Suprapubic skin (tissue), 4 donors: Measurements from ENCODE around the gene NCAPD2. TPM values are rescaled to one million over a fixed set of nuclear protein-coding genes. Genes with fewer than 3 reads are reported as not detected.
A peak's percentile ranks its signal among the peaks of the same experiment; 100 is the strongest.

Experiments used
- DNase-seq, 2 donors: peaks; one replicate each; pipeline ENCODE4 v3.0.0-alpha.2; 2019; ENCODE audit warnings: low spot score in 2 of 2
- H3K27ac ChIP-seq: fragments of 200-600 bp; sonication (generic); one replicate; pipeline ENCODE4 v1.5.1; 2019
- H3K27me3 ChIP-seq: fragments of 200-600 bp; sonication (generic); one replicate; pipeline ENCODE4 v1.5.1; 2019
- H3K36me3 ChIP-seq: fragments of 200-600 bp; sonication (generic); one replicate; pipeline ENCODE4 v1.5.1; 2019
- H3K4me1 ChIP-seq: fragments of 200-600 bp; sonication (generic); one replicate; pipeline ENCODE4 v1.5.1; 2019
- H3K4me3 ChIP-seq: fragments of 200-600 bp; sonication (generic); one replicate; pipeline ENCODE4 v1.5.1; 2019; ENCODE audit warnings: mild to moderate bottlenecking
- H3K9me3 ChIP-seq: fragments of 200-600 bp; sonication (generic); one replicate; pipeline ENCODE4 v1.5.1; 2019
- CTCF ChIP-seq, 2 donors: fragments of 200-600 bp in 1 of 2; fragments of 450-650 bp in 1 of 2; sonication (generic) in 1 of 2; IDR thresholded peaks; one replicate each; pipeline ENCODE4 v1.5.1; 2016 to 2019; ENCODE audit warnings: antibody characterized with exemption in 2 of 2, mild to moderate bottlenecking in 1 of 2, moderate library complexity in 1 of 2
- EP300 ChIP-seq: sonication (generic); formaldehyde crosslinking; IDR thresholded peaks from one replicate; pipeline ENCODE4 v1.6.1; 2017; ENCODE audit warnings: antibody characterized with exemption
- POLR2A ChIP-seq, 2 donors: fragments of 450-650 bp; IDR thresholded peaks; one replicate each; pipeline ENCODE4 v1.6.1; 2017; ENCODE audit warnings: antibody characterized with exemption in 2 of 2, mild to moderate bottlenecking in 2 of 2, moderate library complexity in 2 of 2
- POLR2AphosphoS5 ChIP-seq, 3 donors: sonication (generic); formaldehyde crosslinking; IDR thresholded peaks; one replicate each; pipeline ENCODE4 v1.6.1; 2017; ENCODE audit warnings: antibody characterized with exemption in 3 of 3
- WGBS: methylation state at CpG from one replicate; pipeline ENCODE4 v1.1.5; 2018; 5-methylcytosine and 5-hydroxymethylcytosine counted together
- total RNA-seq, 4 donors: library from RNA; depleted of rRNA; stranded (reverse); fragments of >200 nt; gene quantifications; one replicate each; pipeline ENCODE4 v1.1.0, GENCODE V29; 2016

Gene NCAPD2
- total RNA-seq, 4 donors from 2014 or later, result 22.6 to 43.2 (median 31.0) TPM

- Histone ChIP-seq H3K9me3 (no peaks in the 10 kb centered on the region), H3K27ac (no peak overlapping the region), H3K4me1 (peaks cover 45% of the 10 kb centered on the region), H3K36me3 (peaks cover 20% of the 10 kb centered on the region), H3K4me3 (no peak overlapping the region), H3K27me3 (no peaks in the 10 kb centered on the region)
- TF ChIP-seq POLR2A (IDR thresholded peaks at IDR 0.05) (no peak), CTCF (IDR thresholded peaks at IDR 0.05) (no peak), POLR2AphosphoS5 (IDR thresholded peaks at IDR 0.05) (no peak), EP300 (no peak)
- 75% methylated on average over 9 of the region's 9 CpGs for WGBS
- DNase-seq, result no peak
These were observed 54.1 kb downstream of the NCAPD2 start for GRCh38 chr12:6547987-6548386.

GRCh38 chr12:6548556-6548955, 54.7 kb downstream of the NCAPD2 start:
- Histone ChIP-seq H3K9me3 (no peaks in the 10 kb centered on the region), H3K36me3 (peaks cover 20% of the 10 kb centered on the region), H3K4me3 (no peak overlapping the region), H3K4me1 (peaks cover 51% of the 10 kb centered on the region), H3K27me3 (no peaks in the 10 kb centered on the region), H3K27ac (no peak overlapping the region)
- TF ChIP-seq EP300 (no peak), POLR2AphosphoS5 (IDR thresholded peaks at IDR 0.05) (no peak), CTCF (IDR thresholded peaks at IDR 0.05) (no peak), POLR2A (IDR thresholded peaks at IDR 0.05) (no peak)
- WGBS, result 81% methylated on average over 8 of the region's 26 CpGs
- DNase-seq, result no peak

GRCh38 chr12:6548966-6549683, 55.2 kb downstream of the NCAPD2 start:
- H3K27ac ChIP-seq, result peak overlapping the region; percentile 28
- no peak overlapping the region for H3K4me3 ChIP-seq
- no peak for DNase-seq

GRCh38 chr12:6549684-6550151, 55.8 kb downstream of the NCAPD2 start:
- H3K27me3 ChIP-seq, result no peaks in the 10 kb centered on the region
- 60% methylated on average over 3 of the region's 18 CpGs for WGBS
- peaks cover 20% of the 10 kb centered on the region for H3K36me3 ChIP-seq
- H3K4me1 ChIP-seq, result peaks cover 62% of the 10 kb centered on the region
- no peak for DNase-seq
- TF ChIP-seq CTCF (IDR thresholded peaks at IDR 0.05) (no peak), POLR2A (IDR thresholded peaks at IDR 0.05) (no peak), EP300 (no peak), POLR2AphosphoS5 (IDR thresholded peaks at IDR 0.05) (no peak)
- H3K9me3 ChIP-seq, result no peaks in the 10 kb centered on the region
- H3K4me3 ChIP-seq, result no peak overlapping the region
- H3K27ac ChIP-seq, result peak overlapping the region; percentile 28

More at GRCh38 chr12:6548966-6549683, 55.2 kb downstream of the NCAPD2 start:
- WGBS, result 73% methylated on average over 15 of the region's 15 CpGs
- H3K4me1 ChIP-seq, result peaks cover 57% of the 10 kb centered on the region
- H3K9me3 ChIP-seq, result no peaks in the 10 kb centered on the region
- no peaks in the 10 kb centered on the region for H3K27me3 ChIP-seq
- peaks cover 20% of the 10 kb centered on the region for H3K36me3 ChIP-seq
- TF ChIP-seq POLR2A (IDR thresholded peaks at IDR 0.05) (no peak), EP300 (no peak), POLR2AphosphoS5 (IDR thresholded peaks at IDR 0.05) (no peak), CTCF (IDR thresholded peaks at IDR 0.05) (no peak)

GRCh38 chr12:6550294-6551062, 56.6 kb downstream of the NCAPD2 start:
- H3K36me3 ChIP-seq, result peaks cover 19% of the 10 kb centered on the region
- no peaks in the 10 kb centered on the region for H3K9me3 ChIP-seq
- H3K4me1 ChIP-seq, result peaks cover 65% of the 10 kb centered on the region
- no peak for TF ChIP-seq CTCF (IDR thresholded peaks at IDR 0.05)
- TF ChIP-seq POLR2A (IDR thresholded peaks at IDR 0.05), result peak in 1 of 2 donors; percentile 9
- no peak for TF ChIP-seq POLR2AphosphoS5 (IDR thresholded peaks at IDR 0.05)
- no peak for TF ChIP-seq EP300
- H3K4me3 ChIP-seq, result no peak overlapping the region
- DNase-seq, result no peak
- H3K27me3 ChIP-seq, result no peaks in the 10 kb centered on the region
- WGBS, result 71% methylated on average over 20 of the region's 24 CpGs
- H3K27ac ChIP-seq, result peak overlapping the region; percentile 78
